Spleen (tissue), 7 donors: ENCODE data around the gene CACNG5.

Experiments used
- CTCF ChIP-seq, 11 experiments: fragments of 200-600 bp in 7 of 11; fragments of 450-650 bp in 4 of 11; sonication (generic) in 4 of 11; IDR thresholded peaks in 8 of 11; conservative IDR thresholded peaks in 3 of 11; 1 replicate in 7 of 11; 2 replicates in 4 of 11; pipeline versions ENCODE4 v1.4.0 to v1.8.0; 2016 to 2021; ENCODE audit warnings: antibody characterized with exemption in 11 of 11, inconsistent platforms in 4 of 11, mild to moderate bottlenecking in 1 of 11
- POLR2A ChIP-seq, 3 donors: fragments of 450-650 bp; IDR thresholded peaks; one replicate each; pipeline ENCODE4 v1.5.1; 2017; ENCODE audit warnings: antibody characterized with exemption in 3 of 3, mild to moderate bottlenecking in 1 of 3
- donor health status: DM: no; HTN: no; CAD: no; lungs with moderate emphysema.
- donor health status: DM: no; HTN: no; CAD: no.
- donor health status: DM: no; HTN: no; CAD: no.

GRCh38 chr17:66855204-66855603 lies 20.3 kb downstream of the CACNG5 start:
- peak in 1 of 11 experiments; percentile 28 for TF ChIP-seq CTCF (IDR thresholded peaks at IDR 0.05 in 8 of 11, conservative IDR thresholded peaks at IDR 0.05 in 3 of 11)
- TF ChIP-seq POLR2A (IDR thresholded peaks at IDR 0.05), result no peak
